GM12891 (cell line): ENCODE results near the gene DZIP1L.

Experiments
- POLR2A ChIP-seq: IDR thresholded peaks from 2 replicates; pipeline ENCODE4 v1.6.1; 2011; ENCODE audit warnings: low read depth, low read length, control low read depth
- POLR2AphosphoS5 ChIP-seq: IDR thresholded peaks from 2 replicates; pipeline ENCODE4 v1.6.1; 2011; ENCODE audit warnings: low read depth, low read length, control low read depth
- POU2F2 ChIP-seq: IDR thresholded peaks from 2 replicates; pipeline ENCODE4 v1.6.1; 2011; ENCODE audit warnings: low read depth, mild to moderate bottlenecking, control low read depth, low read length, moderate library complexity
- TAF1 ChIP-seq: IDR thresholded peaks from 2 replicates; pipeline ENCODE4 v1.6.1; 2011; ENCODE audit warnings: low read depth, low read length, control low read depth

DNA sequence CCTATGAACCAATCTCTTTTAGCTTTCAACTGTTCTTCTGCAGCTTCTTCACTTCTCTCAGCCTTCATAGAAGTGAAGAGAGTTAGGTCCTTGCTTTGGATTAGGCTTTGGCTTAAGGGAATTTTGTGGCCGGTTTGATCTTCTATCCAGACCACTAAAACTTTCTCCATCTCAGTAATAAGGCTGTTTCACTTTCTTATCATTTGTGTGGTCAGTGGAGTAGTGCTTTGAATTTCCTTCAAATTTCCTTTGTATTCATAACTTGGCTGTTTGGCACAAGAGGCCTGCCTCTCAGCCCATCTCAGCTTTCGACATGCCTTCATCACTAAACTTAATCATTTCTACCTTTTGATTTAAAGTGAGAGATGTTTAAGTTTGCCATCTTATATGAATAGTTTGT lies 21.7 kb downstream of the DZIP1L start:
- TF ChIP-seq POLR2A (no peak), POLR2AphosphoS5 (no peak), POU2F2 (no peak), TAF1 (no peak)
